ENCODE results near the gene PHACTR3.

The PHACTR3 gene

GRCh38 chr20:59667981-59668515 is 63.7 kb downstream of the PHACTR3 start:
- TF ChIP-seq, protein P1, sequence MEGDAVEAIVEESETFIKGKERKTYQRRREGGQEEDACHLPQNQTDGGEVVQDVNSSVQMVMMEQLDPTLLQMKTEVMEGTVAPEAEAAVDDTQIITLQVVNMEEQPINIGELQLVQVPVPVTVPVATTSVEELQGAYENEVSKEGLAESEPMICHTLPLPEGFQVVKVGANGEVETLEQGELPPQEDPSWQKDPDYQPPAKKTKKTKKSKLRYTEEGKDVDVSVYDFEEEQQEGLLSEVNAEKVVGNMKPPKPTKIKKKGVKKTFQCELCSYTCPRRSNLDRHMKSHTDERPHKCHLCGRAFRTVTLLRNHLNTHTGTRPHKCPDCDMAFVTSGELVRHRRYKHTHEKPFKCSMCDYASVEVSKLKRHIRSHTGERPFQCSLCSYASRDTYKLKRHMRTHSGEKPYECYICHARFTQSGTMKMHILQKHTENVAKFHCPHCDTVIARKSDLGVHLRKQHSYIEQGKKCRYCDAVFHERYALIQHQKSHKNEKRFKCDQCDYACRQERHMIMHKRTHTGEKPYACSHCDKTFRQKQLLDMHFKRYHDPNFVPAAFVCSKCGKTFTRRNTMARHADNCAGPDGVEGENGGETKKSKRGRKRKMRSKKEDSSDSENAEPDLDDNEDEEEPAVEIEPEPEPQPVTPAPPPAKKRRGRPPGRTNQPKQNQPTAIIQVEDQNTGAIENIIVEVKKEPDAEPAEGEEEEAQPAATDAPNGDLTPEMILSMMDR (IDR thresholded peaks at IDR 0.05; ENCODE audit: extremely low read depth, missing control alignments) = no peak
- no peak for DNase-seq (ENCODE audit: low spot score)

DNA sequence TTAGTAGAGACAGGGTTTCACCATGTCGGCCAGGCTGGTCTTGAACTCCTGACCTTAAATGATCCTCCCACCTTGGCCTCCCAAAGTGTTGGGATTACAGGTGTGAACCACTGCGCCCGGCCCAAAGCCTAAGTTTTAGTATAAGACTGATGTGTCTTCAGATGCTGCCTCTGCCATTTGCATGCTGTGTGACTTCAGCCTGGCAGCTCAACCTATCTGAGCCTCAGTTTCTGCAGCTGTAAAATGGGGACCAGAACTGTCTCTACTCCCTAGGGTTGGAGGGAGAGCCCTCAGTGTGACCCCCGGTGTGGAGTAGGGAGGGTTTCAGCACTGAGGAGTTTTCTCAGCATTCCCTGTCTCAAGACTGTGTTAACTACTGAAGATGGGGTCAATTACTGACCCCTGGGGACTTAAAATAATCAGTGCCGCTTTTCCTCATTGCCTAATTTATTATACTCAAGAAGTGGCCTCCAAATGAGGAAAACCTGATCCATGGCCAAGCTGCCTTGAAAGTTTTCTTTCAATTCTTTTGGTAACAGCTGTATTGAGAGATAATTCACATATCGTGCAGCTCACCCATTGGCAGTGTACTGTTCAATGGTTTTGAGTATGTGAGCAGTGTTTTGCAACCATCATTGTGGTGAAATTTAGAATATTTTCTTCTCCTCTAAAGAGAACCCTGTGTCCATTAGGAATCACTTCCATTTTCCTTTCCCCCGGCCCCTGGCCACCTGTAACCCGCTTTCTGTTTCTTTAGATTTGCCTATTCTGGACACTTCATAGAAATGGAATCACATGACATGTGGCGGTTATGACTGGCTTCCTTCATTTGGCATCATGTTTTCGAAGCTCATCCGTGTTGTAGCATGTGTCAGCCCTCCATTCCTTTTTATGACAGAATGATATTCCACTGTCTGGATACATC is 64.8 kb downstream of the PHACTR3 start:
- TF ChIP-seq, protein P1 (IDR thresholded peaks at IDR 0.05; ENCODE audit: extremely low read depth, missing control alignments) = no peak
- no peak for DNase-seq (ENCODE audit: low spot score)

DNA sequence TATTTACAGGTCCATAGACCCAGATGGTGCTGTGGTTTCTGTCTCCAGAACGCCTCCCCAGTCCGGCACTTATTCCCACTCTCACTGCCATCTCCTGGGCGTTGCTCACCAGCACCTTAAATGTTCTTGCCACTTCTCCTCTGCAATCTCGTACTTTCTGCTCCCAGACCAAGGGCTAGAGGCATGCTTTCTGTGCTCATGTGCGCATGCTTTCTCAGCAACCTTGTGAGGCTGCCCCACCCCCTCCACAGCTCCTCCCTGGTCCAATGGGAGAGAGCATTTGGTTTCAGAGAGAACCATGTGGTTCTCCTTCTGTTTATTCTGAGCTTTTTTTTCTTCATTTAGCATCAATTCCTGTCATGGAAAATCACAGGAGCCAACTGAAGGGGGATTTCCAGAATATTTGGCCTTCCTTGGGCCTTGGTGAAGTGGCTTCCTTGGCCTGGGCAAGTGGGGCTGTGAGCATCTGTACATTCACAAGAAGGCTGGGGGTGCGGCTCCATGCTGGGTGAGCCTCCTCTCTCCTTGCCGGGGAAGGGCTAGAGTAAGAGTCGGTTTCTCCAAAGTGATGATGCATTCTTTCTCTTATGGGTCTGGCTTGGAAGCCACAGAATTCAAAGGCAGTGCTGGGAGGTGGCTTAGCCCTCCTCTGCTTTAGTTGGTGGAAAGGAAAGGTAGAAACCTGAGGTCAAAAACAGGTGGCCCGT is 66.6 kb downstream of the PHACTR3 start:
- no peak for DNase-seq (ENCODE audit: low spot score)
- TF ChIP-seq, protein P1 (IDR thresholded peaks at IDR 0.05; ENCODE audit: extremely low read depth, missing control alignments) = no peak

- TF ChIP-seq, protein P1 (IDR thresholded peaks at IDR 0.05; ENCODE audit: extremely low read depth, missing control alignments) = no peak
- no peak for DNase-seq (ENCODE audit: low spot score)
Observed at GRCh38 chr20:59671661-59672471, 67.5 kb downstream of the PHACTR3 start.

- TF ChIP-seq, protein P1 (IDR thresholded peaks at IDR 0.05; ENCODE audit: extremely low read depth, missing control alignments) = no peak
- DNase-seq (ENCODE audit: low spot score) = no peak
Observed at GRCh38 chr20:59672576-59672975, 68.2 kb downstream of the PHACTR3 start.

GRCh38 chr20:59673288-59673997 is 69.1 kb downstream of the PHACTR3 start:
- TF ChIP-seq, protein P1 (IDR thresholded peaks at IDR 0.05; ENCODE audit: extremely low read depth, missing control alignments) = no peak
- DNase-seq (ENCODE audit: low spot score) = no peak

Measured in GM20000 (cell line).